IPS-20b (cell line): ENCODE measurements around the gene DTNA.
"Not testable (repeated sequence)": the region's sequence is repeated elsewhere in the genome, so short reads cannot be mapped to it uniquely, and the experiment has no call there.

Experiments
- H3K27ac ChIP-seq: one replicate; pipeline ENCODE4 v1.5.1; 2013; ENCODE audit warnings: low read length
- H3K27me3 ChIP-seq: 2 replicates; pipeline ENCODE4 v1.6.1; 2013; ENCODE audit warnings: mild to moderate bottlenecking, low read length, inconsistent platforms; ENCODE audit not compliant: insufficient read depth
- H3K36me3 ChIP-seq: 2 replicates; pipeline ENCODE4 v1.6.1; 2013; ENCODE audit warnings: low read depth, mild to moderate bottlenecking, inconsistent platforms, low read length, moderate library complexity; ENCODE audit not compliant: insufficient read depth
- H3K4me1 ChIP-seq: 2 replicates; pipeline ENCODE4 v1.6.1; 2013; ENCODE audit warnings: mild to moderate bottlenecking, control low read depth, inconsistent platforms, low read length, moderate library complexity; ENCODE audit not compliant: insufficient read depth
- H3K4me3 ChIP-seq: 2 replicates; pipeline ENCODE4 v1.5.1; 2013; ENCODE audit warnings: mild to moderate bottlenecking, low read length, inconsistent platforms
- H3K9ac ChIP-seq: 2 replicates; pipeline ENCODE4 v1.6.1; 2013; ENCODE audit warnings: low read depth, mild to moderate bottlenecking, inconsistent platforms, low read length, moderate library complexity
- H3K9me3 ChIP-seq: 2 replicates; pipeline ENCODE4 v1.6.1; 2013; ENCODE audit warnings: mild to moderate bottlenecking, low read depth, low read length, inconsistent platforms; ENCODE audit not compliant: insufficient read depth

Gene DTNA

GRCh38 chr18:34911661-34912384 is 201.7 kb downstream of the DTNA start:
- H3K4me1 ChIP-seq = peaks cover 4% of the 10 kb centered on the region; the same call in 1 of the 2 replicates
- no peak overlapping the region for H3K9ac ChIP-seq
- H3K36me3 ChIP-seq = no peaks in the 10 kb centered on the region
- H3K27me3 ChIP-seq = no peaks in the 10 kb centered on the region
- H3K4me3 ChIP-seq = no peak overlapping the region
- H3K27ac ChIP-seq = no peak overlapping the region
- H3K9me3 ChIP-seq = peaks cover 1% of the 10 kb centered on the region; the same call in 1 of the 2 replicates

GRCh38 chr18:34913837-34914661 is 204.0 kb downstream of the DTNA start:
- no peaks in the 10 kb centered on the region for H3K36me3 ChIP-seq
- peaks cover 4% of the 10 kb centered on the region; the same call in 1 of the 2 replicates for H3K4me1 ChIP-seq
- H3K4me3 ChIP-seq = no peak overlapping the region

GRCh38 chr18:34915046-34915445 is 204.9 kb downstream of the DTNA start:
- Histone ChIP-seq H3K36me3 (no peaks in the 10 kb centered on the region), H3K4me1 (peaks cover 4% of the 10 kb centered on the region; the same call in 1 of the 2 replicates), H3K9me3 (no peaks in the 10 kb centered on the region), H3K27me3 (no peaks in the 10 kb centered on the region), H3K9ac (no peak overlapping the region), H3K27ac (no peak overlapping the region), H3K4me3 (no peak overlapping the region)

More at GRCh38 chr18:34913837-34914661, 204.0 kb downstream of the DTNA start:
- Histone ChIP-seq H3K9me3 (no peaks in the 10 kb centered on the region), H3K9ac (no peak overlapping the region), H3K27ac (no peak overlapping the region), H3K27me3 (no peaks in the 10 kb centered on the region)

GRCh38 chr18:34916539-34916938 is 206.4 kb downstream of the DTNA start:
- not testable (repeated sequence) for H3K9ac ChIP-seq, H3K27ac ChIP-seq, H3K4me3 ChIP-seq, H3K4me1 ChIP-seq, H3K36me3 ChIP-seq, H3K9me3 ChIP-seq, H3K27me3 ChIP-seq

- no peak overlapping the region for H3K9ac ChIP-seq
- no peak overlapping the region for H3K4me3 ChIP-seq
- no peaks in the 10 kb centered on the region for H3K27me3 ChIP-seq
- H3K36me3 ChIP-seq = no peaks in the 10 kb centered on the region
- no peak overlapping the region for H3K27ac ChIP-seq
- H3K4me1 ChIP-seq = no peaks in the 10 kb centered on the region
- no peaks in the 10 kb centered on the region for H3K9me3 ChIP-seq
Observed at GRCh38 chr18:34918856-34919255, 208.8 kb downstream of the DTNA start.

GRCh38 chr18:34921226-34921625 is 211.1 kb downstream of the DTNA start:
- H3K36me3 ChIP-seq = no peaks in the 10 kb centered on the region
- H3K9ac ChIP-seq = no peak overlapping the region
- H3K27ac ChIP-seq = no peak overlapping the region
- H3K9me3 ChIP-seq = no peaks in the 10 kb centered on the region
- H3K4me3 ChIP-seq = no peak overlapping the region
- no peaks in the 10 kb centered on the region for H3K27me3 ChIP-seq
- no peaks in the 10 kb centered on the region for H3K4me1 ChIP-seq

GRCh38 chr18:34921811-34922385 is 211.8 kb downstream of the DTNA start:
- Histone ChIP-seq H3K27me3 (no peaks in the 10 kb centered on the region), H3K9ac (no peak overlapping the region), H3K9me3 (no peaks in the 10 kb centered on the region), H3K36me3 (no peaks in the 10 kb centered on the region), H3K27ac (no peak overlapping the region), H3K4me1 (no peaks in the 10 kb centered on the region), H3K4me3 (no peak overlapping the region)

GRCh38 chr18:34922594-34922993 is 212.5 kb downstream of the DTNA start:
- not testable (repeated sequence) for H3K4me3 ChIP-seq, H3K4me1 ChIP-seq, H3K9ac ChIP-seq, H3K36me3 ChIP-seq, H3K9me3 ChIP-seq, H3K27ac ChIP-seq, H3K27me3 ChIP-seq

- Histone ChIP-seq H3K36me3 (no peaks in the 10 kb centered on the region), H3K4me3 (no peak overlapping the region), H3K27ac (no peak overlapping the region), H3K9ac (no peak overlapping the region), H3K4me1 (peaks cover 3% of the 10 kb centered on the region; the same call in 1 of the 2 replicates), H3K27me3 (no peaks in the 10 kb centered on the region), H3K9me3 (no peaks in the 10 kb centered on the region)
Observed at GRCh38 chr18:34923911-34924310, 213.8 kb downstream of the DTNA start.

GRCh38 chr18:34926683-34927082 is 216.6 kb downstream of the DTNA start:
- Histone ChIP-seq H3K36me3 (no peaks in the 10 kb centered on the region), H3K27me3 (no peaks in the 10 kb centered on the region), H3K27ac (no peak overlapping the region), H3K4me1 (peaks cover 6% of the 10 kb centered on the region; the same call in 1 of the 2 replicates), H3K9me3 (no peaks in the 10 kb centered on the region), H3K4me3 (no peak overlapping the region), H3K9ac (no peak overlapping the region)

GRCh38 chr18:34928088-34928753 is 218.1 kb downstream of the DTNA start:
- no peak overlapping the region for H3K4me3 ChIP-seq
- H3K27me3 ChIP-seq = no peaks in the 10 kb centered on the region
- H3K27ac ChIP-seq = no peak overlapping the region
- H3K9ac ChIP-seq = no peak overlapping the region
- H3K36me3 ChIP-seq = no peaks in the 10 kb centered on the region
- no peaks in the 10 kb centered on the region for H3K9me3 ChIP-seq
- peaks cover 6% of the 10 kb centered on the region; the same call in 1 of the 2 replicates for H3K4me1 ChIP-seq
